ENCODE data around the gene GBX2.
A peak's percentile ranks its signal among the peaks of the same experiment; 100 is the strongest.

Gene GBX2

GRCh38 chr2:236180831-236181453, 12.8 kb upstream of the GBX2 start:
- DNase-seq (ENCODE audit: low spot score) = peak; percentile 34

GRCh38 chr2:236180076-236180816, 12.1 kb upstream of the GBX2 start:
- DNase-seq (ENCODE audit: low spot score) = no peak

- no peak for DNase-seq (ENCODE audit: low spot score)
These were observed 11.3 kb upstream of the GBX2 start for GRCh38 chr2:236179236-236180075.

GRCh38 chr2:236178890-236179235, 10.7 kb upstream of the GBX2 start:
- DNase-seq (ENCODE audit: low spot score) = no peak

GRCh38 chr2:236177967-236178889, 10.0 kb upstream of the GBX2 start:
- peak; percentile 13 for DNase-seq (ENCODE audit: low spot score)

- no peak for DNase-seq (ENCODE audit: low spot score)
These were observed 9.4 kb upstream of the GBX2 start for GRCh38 chr2:236177604-236177966.

GRCh38 chr2:236176951-236177350, 8.8 kb upstream of the GBX2 start:
- no peak for DNase-seq (ENCODE audit: low spot score)

- DNase-seq (ENCODE audit: low spot score) = no peak
These were observed 8.2 kb upstream of the GBX2 start for GRCh38 chr2:236176417-236176816.

- DNase-seq (ENCODE audit: low spot score) = no peak
These were observed 7.5 kb upstream of the GBX2 start for GRCh38 chr2:236175548-236176150.

- no peak for DNase-seq (ENCODE audit: low spot score)
These were observed 5.8 kb upstream of the GBX2 start for GRCh38 chr2:236173729-236174607.

- no peak for DNase-seq (ENCODE audit: low spot score)
These were observed 5.0 kb upstream of the GBX2 start for GRCh38 chr2:236173036-236173728.

GRCh38 chr2:236172255-236173035, 4.3 kb upstream of the GBX2 start:
- no peak for DNase-seq (ENCODE audit: low spot score)

GRCh38 chr2:236171680-236172254, 3.6 kb upstream of the GBX2 start:
- peak; percentile 18 for DNase-seq (ENCODE audit: low spot score)

- no peak for DNase-seq (ENCODE audit: low spot score)
These were observed 3.0 kb upstream of the GBX2 start for GRCh38 chr2:236171181-236171679.

GRCh38 chr2:236170590-236171165, 2.5 kb upstream of the GBX2 start:
- DNase-seq (ENCODE audit: low spot score) = no peak

- no peak for DNase-seq (ENCODE audit: low spot score)
These were observed 1.8 kb upstream of the GBX2 start for GRCh38 chr2:236169741-236170589.

- no peak for DNase-seq (ENCODE audit: low spot score)
These were observed 1.1 kb upstream of the GBX2 start for GRCh38 chr2:236169151-236169721.

All from Ammon's horn (tissue), 1 donor.